H9 (cell line): ENCODE data around the gene SDC4. TPM values are rescaled to one million over a fixed set of nuclear protein-coding genes. Genes with fewer than 3 reads are reported as not detected.

Source experiments
- DNase-seq: peaks from one replicate; pipeline ENCODE4 v3.0.0-alpha.2; 2017
- H2AFZ ChIP-seq: one replicate; pipeline ENCODE4 v1.6.1; 2013; ENCODE audit warnings: mild to moderate bottlenecking, low read length, control low read depth, moderate library complexity
- H2AK5ac ChIP-seq: 2 replicates; pipeline ENCODE4 v1.6.1; 2013; ENCODE audit warnings: low read length, control low read depth, mixed read lengths; ENCODE audit not compliant: insufficient read length
- H2BK120ac ChIP-seq: one replicate; pipeline ENCODE4 v1.6.1; 2013; ENCODE audit warnings: low read depth, mild to moderate bottlenecking, low read length, control low read depth, inconsistent platforms; ENCODE audit not compliant: poor library complexity, severe bottlenecking
- H2BK12ac ChIP-seq: 2 replicates; pipeline ENCODE4 v1.6.1; 2013; ENCODE audit warnings: low read length, control low read depth, mixed read lengths, low read depth; ENCODE audit not compliant: insufficient read length
- H2BK15ac ChIP-seq: 2 replicates; pipeline ENCODE4 v1.6.1; 2013; ENCODE audit warnings: low read depth, low read length, control low read depth
- H2BK20ac ChIP-seq: one replicate; pipeline ENCODE4 v1.6.1; 2013; ENCODE audit warnings: low read depth, mild to moderate bottlenecking, low read length, control low read depth, inconsistent platforms; ENCODE audit not compliant: poor library complexity, severe bottlenecking
- H2BK5ac ChIP-seq: 2 replicates; pipeline ENCODE4 v1.6.1; 2013; ENCODE audit warnings: low read length, control low read depth, mixed read lengths; ENCODE audit not compliant: insufficient read length
- H3K14ac ChIP-seq: 2 replicates; pipeline ENCODE4 v1.6.1; 2013; ENCODE audit warnings: low read length, control low read depth; ENCODE audit not compliant: insufficient read depth
- H3K18ac ChIP-seq: 2 replicates; pipeline ENCODE4 v1.6.1; 2013; ENCODE audit warnings: low read depth, mild to moderate bottlenecking, mixed read lengths, low read length, control low read depth; ENCODE audit not compliant: insufficient read length
- H3K23ac ChIP-seq: 2 replicates; pipeline ENCODE4 v1.6.1; 2013; ENCODE audit warnings: low read length, control low read depth, mixed read lengths, low read depth; ENCODE audit not compliant: insufficient read length
- H3K23me2 ChIP-seq: 2 replicates; pipeline ENCODE4 v1.6.1; 2013; ENCODE audit warnings: low read depth, mild to moderate bottlenecking, mixed read lengths, low read length, control low read depth; ENCODE audit not compliant: insufficient read length, poor library complexity, severe bottlenecking
- H3K27ac ChIP-seq: 2 replicates; pipeline ENCODE4 v1.5.1; 2013; ENCODE audit warnings: low read length, control low read depth, mixed read lengths, low read depth; ENCODE audit not compliant: insufficient read length
- H3K27me3 ChIP-seq: 2 replicates; pipeline ENCODE4 v1.6.1; 2013; ENCODE audit warnings: low read length, control low read depth, inconsistent platforms; ENCODE audit not compliant: insufficient read depth
- H3K4ac ChIP-seq: 2 replicates; pipeline ENCODE4 v1.6.1; 2013; ENCODE audit warnings: low read depth, mild to moderate bottlenecking, control low read depth, inconsistent platforms, low read length, moderate library complexity
- H3K4me1 ChIP-seq: 2 replicates; pipeline ENCODE4 v1.6.1; 2013; ENCODE audit warnings: low read length, control low read depth, inconsistent platforms; ENCODE audit not compliant: insufficient read depth
- H3K4me2 ChIP-seq: 2 replicates; pipeline ENCODE4 v1.6.1; 2013; ENCODE audit warnings: low read length, control low read depth, mixed read lengths; ENCODE audit not compliant: insufficient read length, insufficient read depth
- H3K56ac ChIP-seq: 2 replicates; pipeline ENCODE4 v1.6.1; 2013; ENCODE audit warnings: low read depth, mild to moderate bottlenecking, mixed read lengths, low read length, control low read depth; ENCODE audit not compliant: insufficient read length
- H3K79me1 ChIP-seq: 2 replicates; pipeline ENCODE4 v1.6.1; 2013; ENCODE audit warnings: low read depth, mild to moderate bottlenecking, moderate library complexity, low read length, control low read depth, inconsistent platforms; ENCODE audit not compliant: insufficient read depth, poor library complexity, severe bottlenecking
- H3K79me2 ChIP-seq: 2 replicates; pipeline ENCODE4 v1.6.1; 2013; ENCODE audit warnings: low read length, control low read depth, inconsistent platforms; ENCODE audit not compliant: insufficient read depth
- H3K9ac ChIP-seq: 2 replicates; pipeline ENCODE4 v1.6.1; 2013; ENCODE audit warnings: low read length, control low read depth, mixed read lengths; ENCODE audit not compliant: insufficient read length; ENCODE audit errors: extremely low read depth
- H3K9me3 ChIP-seq: one replicate; pipeline ENCODE4 v1.6.1; 2013; ENCODE audit warnings: low read depth, low read length, inconsistent platforms; ENCODE audit not compliant: control insufficient read depth
- H3T11ph ChIP-seq: one replicate; pipeline ENCODE4 v1.6.1; 2013; ENCODE audit warnings: mild to moderate bottlenecking, low read length, control low read depth, inconsistent platforms
- H4K20me1 ChIP-seq: one replicate; pipeline ENCODE4 v1.6.1; 2013; ENCODE audit not compliant: control insufficient read depth, insufficient read length, insufficient read depth
- H4K5ac ChIP-seq: 2 replicates; pipeline ENCODE4 v1.6.1; 2013; ENCODE audit warnings: low read depth, mild to moderate bottlenecking, mixed read lengths, low read length, control low read depth; ENCODE audit not compliant: insufficient read length
- H4K8ac ChIP-seq: replicated peaks from 2 replicates; pipeline ENCODE4 v1.6.1; 2013; ENCODE audit warnings: low read length, control low read depth, mixed read lengths, low read depth; ENCODE audit not compliant: insufficient read length
- H4K91ac ChIP-seq: 2 replicates; pipeline ENCODE4 v1.6.1; 2013; ENCODE audit warnings: low read depth, mild to moderate bottlenecking, moderate library complexity, mixed read lengths, low read length, control low read depth; ENCODE audit not compliant: insufficient read length
- H3K27ac Mint-ChIP-seq, 3 experiments: 2 replicates in 2 of 3; 3 replicates in 1 of 3; pipeline ENCODE4 v1.8.0; 2020 to 2021; ENCODE audit warnings: mixed read lengths in 3 of 3, mild to moderate bottlenecking in 1 of 3, moderate library complexity in 1 of 3
- H3K27me3 Mint-ChIP-seq: 2 replicates; pipeline ENCODE4 v1.8.0; 2021; ENCODE audit warnings: low read depth, mild to moderate bottlenecking, moderate library complexity, mixed read lengths
- H3K36me3 Mint-ChIP-seq, 3 experiments: 2 replicates in 2 of 3; 3 replicates in 1 of 3; pipeline ENCODE4 v1.8.0; 2020 to 2021; ENCODE audit warnings: low read depth in 3 of 3, mixed read lengths in 3 of 3; ENCODE audit not compliant: insufficient read depth in 1 of 3
- H3K4me1 Mint-ChIP-seq, 2 experiments: 2 replicates each; pipeline ENCODE4 v1.8.0; 2020; ENCODE audit warnings: mixed read lengths in 2 of 2
- H3K4me3 Mint-ChIP-seq, 2 experiments: 2 replicates in 1 of 2; 3 replicates in 1 of 2; pipeline ENCODE4 v1.8.0; 2020 to 2021; ENCODE audit warnings: mild to moderate bottlenecking in 2 of 2, mixed read lengths in 2 of 2, moderate library complexity in 1 of 2
- H3K9me3 Mint-ChIP-seq, 2 experiments: 2 replicates in 1 of 2; 3 replicates in 1 of 2; pipeline ENCODE4 v1.8.0; 2020; ENCODE audit warnings: mild to moderate bottlenecking in 2 of 2, mixed read lengths in 2 of 2, moderate library complexity in 1 of 2
- WGBS: extraction: QIAGEN DNeasy Blood & Tissue Kit; methylation state at CpG from one replicate; pipeline ENCODE4 v1.1.7; 2013; ENCODE audit warnings: missing lambda C conversion rate, low lambda C conversion rate, mixed read lengths; ENCODE audit not compliant: insufficient read length; ENCODE audit errors: extremely low coverage; 5-methylcytosine and 5-hydroxymethylcytosine counted together
- total RNA-seq: library from RNA; stranded (reverse); gene quantifications from 2 replicates; pipeline ENCODE4 v1.2.1, GENCODE V29; 2021
- TF ChIP-seq, protein P1 (sequence below): fragments of 200-600 bp; sonication (generic); conservative IDR thresholded peaks from 3 replicates; pipeline ENCODE4 v1.8.0; 2021; ENCODE audit warnings: antibody characterized with exemption, mild to moderate bottlenecking

SDC4 gene
- total RNA-seq, 1 experiment from 2014 or later = 50.7 TPM

DNA sequence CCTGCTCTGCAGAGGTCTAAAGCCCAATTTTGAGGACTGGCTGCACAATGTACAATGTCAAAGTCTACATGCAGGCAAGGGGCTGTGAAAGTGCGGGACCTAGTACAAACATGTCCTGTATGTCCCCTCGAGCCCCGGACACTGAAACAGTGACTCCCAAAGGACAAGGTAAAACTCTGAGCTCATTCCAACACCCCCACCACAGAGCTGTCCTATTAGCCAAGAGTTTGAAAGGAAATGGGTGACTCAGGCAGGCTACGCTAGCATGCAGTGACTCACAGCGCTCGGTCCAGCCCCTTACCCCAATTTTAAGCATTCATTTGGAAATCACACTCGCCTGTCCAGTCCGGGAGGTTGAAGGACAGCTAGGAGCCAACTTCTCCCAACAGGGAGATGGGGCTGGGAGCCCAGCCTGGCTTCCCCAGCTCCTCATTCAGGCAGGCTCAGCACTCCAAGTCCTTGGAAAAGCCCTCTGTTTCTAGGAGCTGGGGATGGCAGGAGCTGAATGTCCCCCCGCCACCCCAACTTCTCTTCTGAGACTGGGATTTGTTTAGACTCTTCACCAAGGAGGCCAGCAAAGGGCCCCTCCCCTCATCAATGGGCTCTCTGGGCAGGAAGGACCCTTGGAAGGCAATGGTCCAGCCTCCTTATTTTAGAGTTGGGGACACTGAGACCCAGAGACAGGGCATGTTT lies 3.9 kb downstream of the SDC4 start:
- Mint-ChIP-seq H3K27ac (peak overlapping the region; percentile 84 to 99 (median 98); a peak in 5 of 7 replicates), H3K27me3 (peaks cover 4% of the 10 kb centered on the region; the same call in 1 of the 2 replicates), H3K4me1 (peaks cover 83 to 84% of the 10 kb centered on the region in 2 experiments), H3K36me3 (peaks cover 3 to 8% (median 3%) of the 10 kb centered on the region in 3 experiments; a peak in 4 of 7 replicates), H3K4me3 (peak overlapping the region in 1 of 2 experiments; percentile 61; a peak in 3 of 5 replicates), H3K9me3 (no peaks in the 10 kb centered on the region)
- H3K9me3 ChIP-seq = no peaks in the 10 kb centered on the region
- peaks cover 11% of the 10 kb centered on the region for H3K23me2 ChIP-seq
- no peak overlapping the region for H3K56ac ChIP-seq
- H3K4me1 ChIP-seq = peaks cover 32% of the 10 kb centered on the region; the same call in 1 of the 2 replicates
- no peak overlapping the region for H3T11ph ChIP-seq
- no peak overlapping the region for H2BK120ac ChIP-seq
- no peak overlapping the region for H3K4me2 ChIP-seq
- no peak overlapping the region for H3K23ac ChIP-seq
- WGBS = no CpG with 5 or more reads among the region's 9 CpGs
- H3K79me1 ChIP-seq = no peaks in the 10 kb centered on the region
- H2AK5ac ChIP-seq = no peak overlapping the region
- no peak overlapping the region for H4K8ac ChIP-seq
- H2BK5ac ChIP-seq = no peak overlapping the region
- H3K14ac ChIP-seq = no peak overlapping the region
- peak; percentile 51 for DNase-seq
- no peak overlapping the region for H3K4ac ChIP-seq
- no peak overlapping the region for H4K91ac ChIP-seq
- peaks cover 3% of the 10 kb centered on the region; the same call in 1 of the 2 replicates for H3K79me2 ChIP-seq
- no peak overlapping the region for H2BK15ac ChIP-seq
- no peak overlapping the region for H3K27ac ChIP-seq
- no peaks in the 10 kb centered on the region for H3K27me3 ChIP-seq
- no peaks in the 10 kb centered on the region for H4K20me1 ChIP-seq
- TF ChIP-seq, protein P1, sequence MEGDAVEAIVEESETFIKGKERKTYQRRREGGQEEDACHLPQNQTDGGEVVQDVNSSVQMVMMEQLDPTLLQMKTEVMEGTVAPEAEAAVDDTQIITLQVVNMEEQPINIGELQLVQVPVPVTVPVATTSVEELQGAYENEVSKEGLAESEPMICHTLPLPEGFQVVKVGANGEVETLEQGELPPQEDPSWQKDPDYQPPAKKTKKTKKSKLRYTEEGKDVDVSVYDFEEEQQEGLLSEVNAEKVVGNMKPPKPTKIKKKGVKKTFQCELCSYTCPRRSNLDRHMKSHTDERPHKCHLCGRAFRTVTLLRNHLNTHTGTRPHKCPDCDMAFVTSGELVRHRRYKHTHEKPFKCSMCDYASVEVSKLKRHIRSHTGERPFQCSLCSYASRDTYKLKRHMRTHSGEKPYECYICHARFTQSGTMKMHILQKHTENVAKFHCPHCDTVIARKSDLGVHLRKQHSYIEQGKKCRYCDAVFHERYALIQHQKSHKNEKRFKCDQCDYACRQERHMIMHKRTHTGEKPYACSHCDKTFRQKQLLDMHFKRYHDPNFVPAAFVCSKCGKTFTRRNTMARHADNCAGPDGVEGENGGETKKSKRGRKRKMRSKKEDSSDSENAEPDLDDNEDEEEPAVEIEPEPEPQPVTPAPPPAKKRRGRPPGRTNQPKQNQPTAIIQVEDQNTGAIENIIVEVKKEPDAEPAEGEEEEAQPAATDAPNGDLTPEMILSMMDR = no peak
- H4K5ac ChIP-seq = no peak overlapping the region
- no peak overlapping the region for H3K18ac ChIP-seq
- no peak overlapping the region for H2BK20ac ChIP-seq
- no peak overlapping the region for H2BK12ac ChIP-seq
- H2AFZ ChIP-seq = no peak overlapping the region
- no peak overlapping the region for H3K9ac ChIP-seq
